Spleen (tissue), 11 donors: ENCODE measurements around the gene FBXO15. TPM values are rescaled to one million over a fixed set of nuclear protein-coding genes. Genes with fewer than 3 reads are reported as not detected.

Experiments used
- DNase-seq: peaks from one replicate; pipeline ENCODE4 v3.0.0-alpha.2; 2020
- H3K27ac ChIP-seq, 8 donors: fragments of 200-600 bp; sonication (generic) in 7 of 8; 1 replicate in 4 of 8; 2 replicates in 4 of 8; pipeline versions ENCODE4 v1.5.0 to v1.8.0; 2016 to 2021; ENCODE audit warnings: inconsistent platforms in 4 of 8, mild to moderate bottlenecking in 4 of 8, moderate library complexity in 1 of 8
- H3K27me3 ChIP-seq, 7 donors: fragments of 200-600 bp; sonication (generic) in 6 of 7; replicated peaks in 1 of 7; 1 replicate in 4 of 7; 2 replicates in 3 of 7; pipeline versions ENCODE4 v1.5.0 to v1.8.0; 2016 to 2021; ENCODE audit warnings: inconsistent platforms in 3 of 7, mild to moderate bottlenecking in 1 of 7
- H3K36me3 ChIP-seq, 6 donors: fragments of 200-600 bp; sonication (generic) in 5 of 6; 1 replicate in 4 of 6; 2 replicates in 2 of 6; pipeline versions ENCODE4 v1.5.0 to v1.8.0; 2016 to 2021; ENCODE audit warnings: inconsistent platforms in 2 of 6
- H3K4me1 ChIP-seq, 6 donors: fragments of 200-600 bp; sonication (generic) in 5 of 6; 1 replicate in 3 of 6; 2 replicates in 3 of 6; pipeline versions ENCODE4 v1.5.0 to v1.8.0; 2016 to 2021; ENCODE audit warnings: inconsistent platforms in 3 of 6
- H3K4me3 ChIP-seq, 8 donors: fragments of 200-600 bp; sonication (generic) in 7 of 8; 1 replicate in 4 of 8; 2 replicates in 4 of 8; pipeline versions ENCODE4 v1.5.0 to v1.8.0; 2016 to 2021; ENCODE audit warnings: inconsistent platforms in 4 of 8, mild to moderate bottlenecking in 4 of 8, moderate library complexity in 2 of 8
- H3K9me3 ChIP-seq, 8 donors: fragments of 200-600 bp; sonication (generic) in 7 of 8; 1 replicate in 4 of 8; 2 replicates in 4 of 8; pipeline versions ENCODE4 v1.5.0 to v1.8.0; 2016 to 2021; ENCODE audit warnings: inconsistent platforms in 4 of 8
- POLR2A ChIP-seq, 3 donors: fragments of 450-650 bp; IDR thresholded peaks; one replicate each; pipeline ENCODE4 v1.5.1; 2017; ENCODE audit warnings: antibody characterized with exemption in 3 of 3, mild to moderate bottlenecking in 1 of 3
- POLR2AphosphoS5 ChIP-seq, 3 donors: sonication (generic); formaldehyde crosslinking; IDR thresholded peaks; one replicate each; pipeline ENCODE4 v1.5.1; 2017; ENCODE audit warnings: antibody characterized with exemption in 3 of 3
- WGBS, 5 donors: extraction: QIAGEN DNeasy Blood & Tissue Kit in 3 of 5; methylation state at CpG; one replicate each; pipeline versions ENCODE4 v1.1.5 to v1.1.7; 2013 to 2018; 5-methylcytosine and 5-hydroxymethylcytosine counted together
- intact Hi-C: fragments of 100-400 bp; cut with DNase I; formaldehyde crosslinking; loops from one replicate; pipeline ENCODE4 v1.15.0; 2023; ENCODE audit warnings: low total_unique reads
- polyA plus RNA-seq, 3 donors: library from polyadenylated mRNA; stranded (reverse); fragments of 200-250 nt; gene quantifications; one replicate each; pipeline ENCODE4 v1.2.1, GENCODE V29; 2013
- total RNA-seq, 7 donors: library from RNA; depleted of rRNA in 3 of 7; stranded (reverse); fragments of >200 nt in 3 of 7; fragmentation: NEBNext Ultra II Directional in 4 of 7; extraction: Animal tissue kit (Norgen Biotek cat#: 25700) in 4 of 7; gene quantifications; one replicate each; pipeline versions ENCODE4 v1.1.0 to v1.2.1, GENCODE V29; 2016 to 2021
- TF ChIP-seq, protein P1 (sequence below), 11 experiments: fragments of 200-600 bp in 7 of 11; fragments of 450-650 bp in 4 of 11; sonication (generic) in 4 of 11; IDR thresholded peaks in 8 of 11; conservative IDR thresholded peaks in 3 of 11; 1 replicate in 7 of 11; 2 replicates in 4 of 11; pipeline versions ENCODE4 v1.4.0 to v1.8.0; 2016 to 2021; ENCODE audit warnings: antibody characterized with exemption in 11 of 11, inconsistent platforms in 4 of 11, mild to moderate bottlenecking in 1 of 11
- donor health status: healthy with polysubstance abuse.
- donor health status: DM: no; HTN: no; CAD: no; lungs with moderate emphysema.
- donor health status: DM: no; HTN: no; CAD: no.
- donor health status: Bipolar disorder and iron deficiency.
- donor health status: healthy.
- donor health status: DM: no; HTN: no; CAD: no.
- donor health status: DM: yes; HTN: yes; CAD: no.

FBXO15 gene
- total and polyA plus RNA-seq, 10 donors, result 0.28 to 3.5 (median 1.1) TPM

DNA sequence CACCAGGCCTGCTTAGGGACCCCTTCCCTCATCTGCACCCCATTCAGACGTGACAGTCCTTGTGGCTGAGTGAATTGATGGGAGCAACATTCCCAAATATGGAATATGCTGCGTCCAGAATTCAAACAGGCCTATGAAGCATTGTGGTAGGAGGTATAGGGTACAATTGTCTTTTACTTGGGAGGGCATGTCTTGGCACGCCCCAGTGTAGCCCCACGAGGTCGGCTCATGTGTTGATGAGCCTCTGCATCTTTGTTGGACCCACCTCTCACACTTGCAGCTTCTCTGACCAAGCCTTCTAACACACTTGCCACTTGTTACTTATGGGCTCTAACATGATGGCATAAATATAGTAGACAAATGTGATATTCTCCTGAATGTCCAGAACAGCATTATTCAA lies 2.2 kb upstream of the FBXO15 start:
- Histone ChIP-seq H3K4me3 (peak overlapping the region in 1 of 8 donors; percentile 81), H3K4me1 (peaks cover 16 to 57% (median 42%) of the 10 kb centered on the region in 6 donors), H3K9me3 (no peaks in the 10 kb centered on the region), H3K36me3 (peaks cover 0 to 49% (median 10%) of the 10 kb centered on the region in 6 donors), H3K27ac (no peak overlapping the region), H3K27me3 (no peaks in the 10 kb centered on the region)
- TF ChIP-seq POLR2AphosphoS5 (IDR thresholded peaks at IDR 0.05) (no peak), POLR2A (IDR thresholded peaks at IDR 0.05) (no peak)
- TF ChIP-seq, protein P1, sequence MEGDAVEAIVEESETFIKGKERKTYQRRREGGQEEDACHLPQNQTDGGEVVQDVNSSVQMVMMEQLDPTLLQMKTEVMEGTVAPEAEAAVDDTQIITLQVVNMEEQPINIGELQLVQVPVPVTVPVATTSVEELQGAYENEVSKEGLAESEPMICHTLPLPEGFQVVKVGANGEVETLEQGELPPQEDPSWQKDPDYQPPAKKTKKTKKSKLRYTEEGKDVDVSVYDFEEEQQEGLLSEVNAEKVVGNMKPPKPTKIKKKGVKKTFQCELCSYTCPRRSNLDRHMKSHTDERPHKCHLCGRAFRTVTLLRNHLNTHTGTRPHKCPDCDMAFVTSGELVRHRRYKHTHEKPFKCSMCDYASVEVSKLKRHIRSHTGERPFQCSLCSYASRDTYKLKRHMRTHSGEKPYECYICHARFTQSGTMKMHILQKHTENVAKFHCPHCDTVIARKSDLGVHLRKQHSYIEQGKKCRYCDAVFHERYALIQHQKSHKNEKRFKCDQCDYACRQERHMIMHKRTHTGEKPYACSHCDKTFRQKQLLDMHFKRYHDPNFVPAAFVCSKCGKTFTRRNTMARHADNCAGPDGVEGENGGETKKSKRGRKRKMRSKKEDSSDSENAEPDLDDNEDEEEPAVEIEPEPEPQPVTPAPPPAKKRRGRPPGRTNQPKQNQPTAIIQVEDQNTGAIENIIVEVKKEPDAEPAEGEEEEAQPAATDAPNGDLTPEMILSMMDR (IDR thresholded peaks at IDR 0.05 in 8 of 11, conservative IDR thresholded peaks at IDR 0.05 in 3 of 11), result no peak
- no peak for DNase-seq
- WGBS, 5 donors, result 63 to 86% (median 82%) methylated on average over 5 of the region's 5 CpGs
- intact Hi-C loops, result no loop called here

DNA sequence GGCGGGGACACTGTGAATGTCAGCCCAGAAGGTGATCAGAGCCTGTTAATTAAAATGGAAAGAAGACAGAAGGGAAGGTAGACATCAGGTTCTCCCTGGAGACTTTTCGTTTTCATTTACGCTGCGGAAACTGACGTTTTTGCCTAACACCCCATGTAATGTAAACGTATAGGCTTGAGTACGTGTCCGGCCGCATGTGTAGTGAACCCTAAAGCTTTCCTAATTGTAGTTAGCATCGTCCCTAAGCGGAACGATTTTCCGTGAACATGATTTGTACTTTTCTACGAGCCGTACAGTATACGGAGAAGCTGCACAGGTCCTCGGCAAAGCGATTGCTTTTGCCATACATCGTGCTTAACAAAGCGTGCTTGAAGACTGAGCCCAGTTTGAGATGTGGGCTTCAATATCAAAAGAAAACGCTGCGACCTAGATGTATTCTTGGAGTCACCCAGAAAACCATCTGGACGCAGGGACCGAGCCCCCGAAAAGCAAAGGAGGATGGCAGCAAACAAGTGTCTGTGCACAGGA lies 973 bp upstream of the FBXO15 start:
- H3K4me3 ChIP-seq, result peak overlapping the region; percentile 59 to 92 (median 80)
- peak overlapping the region; percentile 89 to 99 (median 96) for H3K27ac ChIP-seq
- H3K9me3 ChIP-seq, result no peaks in the 10 kb centered on the region
- H3K27me3 ChIP-seq, result no peaks in the 10 kb centered on the region
- intact Hi-C loops, result no loop called here
- 0% methylated on average over 25 of the region's 25 CpGs for WGBS, 5 donors
- H3K4me1 ChIP-seq, result peaks cover 16 to 57% (median 42%) of the 10 kb centered on the region in 6 donors
- peaks cover 0 to 36% (median 2%) of the 10 kb centered on the region in 6 donors for H3K36me3 ChIP-seq
- DNase-seq, result no peak
- TF ChIP-seq POLR2A (IDR thresholded peaks at IDR 0.05) (no peak), POLR2AphosphoS5 (IDR thresholded peaks at IDR 0.05) (no peak)
- TF ChIP-seq, protein P1 (IDR thresholded peaks at IDR 0.05 in 8 of 11, conservative IDR thresholded peaks at IDR 0.05 in 3 of 11), result peak in 2 of 11 experiments; percentile 1 to 12

DNA sequence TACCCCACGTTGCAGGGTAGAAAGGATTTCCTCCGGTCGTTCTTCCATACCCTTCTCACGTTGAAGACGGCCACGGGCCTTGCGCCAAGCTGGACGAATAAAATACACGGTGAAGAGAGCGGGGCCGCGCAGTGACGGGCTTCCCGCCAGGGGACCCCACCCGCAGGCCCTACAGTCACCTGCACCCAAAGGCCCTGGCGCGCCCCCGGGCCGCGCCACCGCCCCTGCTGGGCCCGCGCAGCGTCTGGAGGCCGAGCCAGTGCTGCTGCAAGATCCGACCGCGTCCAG lies 199 bp downstream of the FBXO15 start:
- Histone ChIP-seq H3K4me3 (peak overlapping the region; percentile 59 to 92 (median 80)), H3K4me1 (peaks cover 16 to 50% (median 40%) of the 10 kb centered on the region in 6 donors), H3K9me3 (no peaks in the 10 kb centered on the region), H3K27me3 (no peaks in the 10 kb centered on the region), H3K27ac (peak overlapping the region; percentile 89 to 99 (median 96)), H3K36me3 (peaks cover 0 to 28% (median 1%) of the 10 kb centered on the region in 6 donors)
- WGBS, 5 donors, result 0% methylated on average over 8 to 28 of the region's 28 CpGs
- DNase-seq, result no peak
- TF ChIP-seq, protein P1 (IDR thresholded peaks at IDR 0.05 in 8 of 11, conservative IDR thresholded peaks at IDR 0.05 in 3 of 11), result peak in 2 of 11 experiments; percentile 8 to 11
- TF ChIP-seq POLR2A (IDR thresholded peaks at IDR 0.05), result no peak
- intact Hi-C loops, result no loop called here

DNA sequence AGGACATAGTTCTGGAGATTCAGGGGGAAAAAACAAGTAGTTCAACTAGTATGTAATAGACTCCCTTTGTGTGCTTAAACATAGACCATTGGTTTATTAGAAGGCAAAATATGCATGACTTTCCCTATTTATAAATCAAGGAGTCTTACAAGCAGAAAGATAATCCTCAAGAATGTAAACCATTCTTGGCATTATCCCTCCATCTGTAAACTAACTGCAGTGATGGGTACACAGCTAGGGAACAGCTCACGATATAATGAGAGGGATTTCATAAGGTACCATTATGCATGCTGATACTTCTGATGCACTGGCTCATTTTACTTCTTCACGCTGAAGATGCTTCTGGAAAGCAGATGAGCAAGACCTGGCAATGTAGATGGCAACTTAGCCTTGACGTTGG lies 878 bp downstream of the FBXO15 start:
- 54 to 74% (median 65%) methylated on average over 3 of the region's 3 CpGs for WGBS, 5 donors
- Histone ChIP-seq H3K4me1 (peaks cover 15 to 43% (median 36%) of the 10 kb centered on the region in 6 donors), H3K27ac (peak overlapping the region in 2 of 8 donors; percentile 96), H3K9me3 (no peaks in the 10 kb centered on the region), H3K4me3 (peak overlapping the region in 7 of 8 donors; percentile 59 to 86 (median 79)), H3K27me3 (no peaks in the 10 kb centered on the region), H3K36me3 (peaks cover 0 to 21% (median 1%) of the 10 kb centered on the region in 6 donors)
- TF ChIP-seq, protein P1 (IDR thresholded peaks at IDR 0.05 in 8 of 11, conservative IDR thresholded peaks at IDR 0.05 in 3 of 11), result no peak
- TF ChIP-seq POLR2AphosphoS5 (IDR thresholded peaks at IDR 0.05) (no peak), POLR2A (IDR thresholded peaks at IDR 0.05) (no peak)
- no peak for DNase-seq
- intact Hi-C loops, result no loop called here
